Measurements from ENCODE around the gene PITPNM3. TPM values are rescaled to one million over a fixed set of nuclear protein-coding genes. Genes with fewer than 3 reads are reported as not detected.

PITPNM3 gene
- total RNA-seq, 4 donors from 2014 or later = 12.7 to 51.6 (median 29.7) TPM

GRCh38 chr17:6602141-6602540 is 45.8 kb upstream of the PITPNM3 start:
- in situ Hi-C loops (cut with MboI; ENCODE audit: low pct_ligation_motif_present in 1 of 4, low pct_unique_long_range_greater_than_20kb in 1 of 4, low sequenced_read_pairs in 3 of 4) = no loop called here
- peaks cover 10 to 38% (median 20%) of the 10 kb centered on the region in 4 donors for H3K4me1 ChIP-seq
- TF ChIP-seq POLR2A (IDR thresholded peaks at IDR 0.05) (no peak), POLR2AphosphoS5 (IDR thresholded peaks at IDR 0.05) (no peak), EP300 (IDR thresholded peaks at IDR 0.05; ENCODE audit: low read depth) (no peak), CTCF (IDR thresholded peaks at IDR 0.05) (no peak)

GRCh38 chr17:6599364-6599763 is 43.0 kb upstream of the PITPNM3 start:
- DNase-seq = no peak
- in situ Hi-C loops (cut with MboI; ENCODE audit: low pct_ligation_motif_present in 1 of 4, low pct_unique_long_range_greater_than_20kb in 1 of 4, low sequenced_read_pairs in 3 of 4) (no loop called here), intact Hi-C loops (cut with DNase I; ENCODE audit: low total_unique reads) (no loop called here)
- Histone ChIP-seq H3K4me1 (peaks cover 10 to 38% (median 20%) of the 10 kb centered on the region in 4 donors), H3K9me3 (no peaks in the 10 kb centered on the region), H3K27me3 (no peaks in the 10 kb centered on the region), H3K36me3 (peaks cover 0 to 17% (median 7%) of the 10 kb centered on the region in 4 donors), H3K27ac (peak overlapping the region; percentile 34 to 66 (median 48)), H3K4me3 (no peak overlapping the region)
- no peak for TF ChIP-seq CTCF (IDR thresholded peaks at IDR 0.05)
- no peak for TF ChIP-seq POLR2AphosphoS5 (IDR thresholded peaks at IDR 0.05)
- TF ChIP-seq POLR2A (IDR thresholded peaks at IDR 0.05) = no peak
- no peak for TF ChIP-seq EP300 (IDR thresholded peaks at IDR 0.05; ENCODE audit: low read depth)

More at GRCh38 chr17:6602141-6602540, 45.8 kb upstream of the PITPNM3 start:
- Histone ChIP-seq H3K36me3 (peaks cover 0 to 16% (median 5%) of the 10 kb centered on the region in 4 donors), H3K9me3 (no peaks in the 10 kb centered on the region), H3K4me3 (no peak overlapping the region), H3K27me3 (no peaks in the 10 kb centered on the region), H3K27ac (no peak overlapping the region)
- 86 to 95% methylated on average over 2 of the region's 2 CpGs for WGBS, 2 donors (ENCODE audit: low coverage in 1 of 2)
- intact Hi-C loops (cut with DNase I; ENCODE audit: low total_unique reads) = no loop called here
- no peak for DNase-seq

GRCh38 chr17:6597727-6598126 is 41.4 kb upstream of the PITPNM3 start:
- in situ Hi-C loops (cut with MboI; ENCODE audit: low pct_ligation_motif_present in 1 of 4, low pct_unique_long_range_greater_than_20kb in 1 of 4, low sequenced_read_pairs in 3 of 4) = no loop called here

GRCh38 chr17:6596941-6597340 is 40.6 kb upstream of the PITPNM3 start:
- H3K27me3 ChIP-seq = no peaks in the 10 kb centered on the region
- in situ Hi-C loops (cut with MboI; ENCODE audit: low pct_ligation_motif_present in 1 of 4, low pct_unique_long_range_greater_than_20kb in 1 of 4, low sequenced_read_pairs in 3 of 4) (no loop called here), intact Hi-C loops (cut with DNase I; ENCODE audit: low total_unique reads) (loop anchor here (1.0 kb wide), 1 partner anchor 17 kb away; no protein-coding TSS in a partner anchor)
- no peak overlapping the region for H3K4me3 ChIP-seq
- H3K9me3 ChIP-seq = no peaks in the 10 kb centered on the region
- H3K36me3 ChIP-seq = peaks cover 0 to 23% (median 10%) of the 10 kb centered on the region in 4 donors
- DNase-seq = no peak
- TF ChIP-seq CTCF (IDR thresholded peaks at IDR 0.05) = no peak
- H3K4me1 ChIP-seq = peaks cover 10 to 41% (median 23%) of the 10 kb centered on the region in 4 donors
- no peak overlapping the region for H3K27ac ChIP-seq
- 98 to 100% methylated on average over 4 of the region's 4 CpGs for WGBS, 2 donors (ENCODE audit: low coverage in 1 of 2)

More at GRCh38 chr17:6597727-6598126, 41.4 kb upstream of the PITPNM3 start:
- Histone ChIP-seq H3K9me3 (no peaks in the 10 kb centered on the region), H3K27ac (peak overlapping the region in 2 of 4 donors; percentile 60 to 66), H3K36me3 (peaks cover 0 to 28% (median 10%) of the 10 kb centered on the region in 4 donors), H3K4me3 (no peak overlapping the region), H3K27me3 (no peaks in the 10 kb centered on the region), H3K4me1 (peaks cover 10 to 35% (median 20%) of the 10 kb centered on the region in 4 donors)
- DNase-seq = no peak
- WGBS, 2 donors (ENCODE audit: low coverage in 1 of 2) = 29 to 43% methylated on average over 1 of the region's 1 CpG
- intact Hi-C loops (cut with DNase I; ENCODE audit: low total_unique reads) = loop anchor here (1.0 kb wide), 1 partner anchor 17 kb away; no protein-coding TSS in a partner anchor
- TF ChIP-seq EP300 (IDR thresholded peaks at IDR 0.05; ENCODE audit: low read depth) = no peak
- no peak for TF ChIP-seq POLR2AphosphoS5 (IDR thresholded peaks at IDR 0.05)
- no peak for TF ChIP-seq CTCF (IDR thresholded peaks at IDR 0.05)
- TF ChIP-seq POLR2A (IDR thresholded peaks at IDR 0.05) = no peak

All from transverse colon (tissue), 4 donors.